ENCODE measurements around the gene PGA3.
"Not testable (repeated sequence)": the region's sequence is repeated elsewhere in the genome, so short reads cannot be mapped to it uniquely, and the experiment has no call there.

- TF ChIP-seq YY1 (IDR thresholded peaks at IDR 0.05; ENCODE audit: insufficient read depth, insufficient read length); ZNF274 (IDR thresholded peaks at IDR 0.05; ENCODE audit: low read depth, low read length); SUZ12 (IDR thresholded peaks at IDR 0.05; ENCODE audit: extremely low read depth, insufficient read depth, insufficient read length): not testable (repeated sequence)
These were observed 558 bp downstream of the PGA3 start for GRCh38 chr11:61203873-61204272.

Measured in NT2/D1 (cell line).